Nephron (organoid): ENCODE results near the gene TBC1D5.

Experiments used
- H3K27ac Mint-ChIP-seq, 3 experiments: 2 replicates each; pipeline ENCODE4 v1.8.0; 2020; ENCODE audit warnings: mixed read lengths in 3 of 3, mild to moderate bottlenecking in 2 of 3, moderate library complexity in 1 of 3
- H3K27me3 Mint-ChIP-seq: 2 replicates; pipeline ENCODE4 v1.8.0; 2021; ENCODE audit warnings: low read depth, mild to moderate bottlenecking, moderate library complexity, mixed read lengths
- H3K36me3 Mint-ChIP-seq: 2 replicates; pipeline ENCODE4 v1.8.0; 2020; ENCODE audit warnings: low read depth, mixed read lengths
- H3K4me1 Mint-ChIP-seq: 2 replicates; pipeline ENCODE4 v1.8.0; 2020; ENCODE audit warnings: mixed read lengths
- H3K4me3 Mint-ChIP-seq, 3 experiments: 2 replicates each; pipeline ENCODE4 v1.8.0; 2020; ENCODE audit warnings: mild to moderate bottlenecking in 3 of 3, mixed read lengths in 3 of 3, moderate library complexity in 2 of 3
- H3K9me3 Mint-ChIP-seq: 2 replicates; pipeline ENCODE4 v1.8.0; 2020; ENCODE audit warnings: mixed read lengths
- TF ChIP-seq, protein P1 (sequence below), 3 experiments: fragments of 200-600 bp; sonication (generic); IDR thresholded peaks; one replicate each; pipeline ENCODE4 v1.5.0; 2021; ENCODE audit warnings: antibody characterized with exemption in 3 of 3; ENCODE audit not compliant: unreplicated experiment in 3 of 3

Gene TBC1D5

GRCh38 chr3:17772556-17772955 lies 30.1 kb upstream of the TBC1D5 start:
- Mint-ChIP-seq H3K36me3 (no peaks in the 10 kb centered on the region), H3K27ac (no peak overlapping the region), H3K4me3 (no peak overlapping the region), H3K27me3 (no peaks in the 10 kb centered on the region), H3K4me1 (no peaks in the 10 kb centered on the region), H3K9me3 (no peaks in the 10 kb centered on the region)
- TF ChIP-seq, protein P1, sequence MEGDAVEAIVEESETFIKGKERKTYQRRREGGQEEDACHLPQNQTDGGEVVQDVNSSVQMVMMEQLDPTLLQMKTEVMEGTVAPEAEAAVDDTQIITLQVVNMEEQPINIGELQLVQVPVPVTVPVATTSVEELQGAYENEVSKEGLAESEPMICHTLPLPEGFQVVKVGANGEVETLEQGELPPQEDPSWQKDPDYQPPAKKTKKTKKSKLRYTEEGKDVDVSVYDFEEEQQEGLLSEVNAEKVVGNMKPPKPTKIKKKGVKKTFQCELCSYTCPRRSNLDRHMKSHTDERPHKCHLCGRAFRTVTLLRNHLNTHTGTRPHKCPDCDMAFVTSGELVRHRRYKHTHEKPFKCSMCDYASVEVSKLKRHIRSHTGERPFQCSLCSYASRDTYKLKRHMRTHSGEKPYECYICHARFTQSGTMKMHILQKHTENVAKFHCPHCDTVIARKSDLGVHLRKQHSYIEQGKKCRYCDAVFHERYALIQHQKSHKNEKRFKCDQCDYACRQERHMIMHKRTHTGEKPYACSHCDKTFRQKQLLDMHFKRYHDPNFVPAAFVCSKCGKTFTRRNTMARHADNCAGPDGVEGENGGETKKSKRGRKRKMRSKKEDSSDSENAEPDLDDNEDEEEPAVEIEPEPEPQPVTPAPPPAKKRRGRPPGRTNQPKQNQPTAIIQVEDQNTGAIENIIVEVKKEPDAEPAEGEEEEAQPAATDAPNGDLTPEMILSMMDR (IDR thresholded peaks at IDR 0.05; ENCODE audit: unreplicated experiment in 3 of 3) = no peak

- no peaks in the 10 kb centered on the region for H3K9me3 Mint-ChIP-seq
- TF ChIP-seq, protein P1 (IDR thresholded peaks at IDR 0.05; ENCODE audit: unreplicated experiment in 3 of 3) = no peak
- H3K4me3 Mint-ChIP-seq = no peak overlapping the region
- H3K36me3 Mint-ChIP-seq = no peaks in the 10 kb centered on the region
- H3K27ac Mint-ChIP-seq = no peak overlapping the region
- no peaks in the 10 kb centered on the region for H3K4me1 Mint-ChIP-seq
- no peaks in the 10 kb centered on the region for H3K27me3 Mint-ChIP-seq
These were observed 29.0 kb upstream of the TBC1D5 start for GRCh38 chr3:17771177-17772017.

GRCh38 chr3:17770682-17771081 lies 28.3 kb upstream of the TBC1D5 start:
- Mint-ChIP-seq H3K27me3 (no peaks in the 10 kb centered on the region), H3K36me3 (no peaks in the 10 kb centered on the region), H3K4me1 (no peaks in the 10 kb centered on the region), H3K4me3 (no peak overlapping the region), H3K27ac (no peak overlapping the region), H3K9me3 (no peaks in the 10 kb centered on the region)
- TF ChIP-seq, protein P1 (IDR thresholded peaks at IDR 0.05; ENCODE audit: unreplicated experiment in 3 of 3) = no peak

DNA sequence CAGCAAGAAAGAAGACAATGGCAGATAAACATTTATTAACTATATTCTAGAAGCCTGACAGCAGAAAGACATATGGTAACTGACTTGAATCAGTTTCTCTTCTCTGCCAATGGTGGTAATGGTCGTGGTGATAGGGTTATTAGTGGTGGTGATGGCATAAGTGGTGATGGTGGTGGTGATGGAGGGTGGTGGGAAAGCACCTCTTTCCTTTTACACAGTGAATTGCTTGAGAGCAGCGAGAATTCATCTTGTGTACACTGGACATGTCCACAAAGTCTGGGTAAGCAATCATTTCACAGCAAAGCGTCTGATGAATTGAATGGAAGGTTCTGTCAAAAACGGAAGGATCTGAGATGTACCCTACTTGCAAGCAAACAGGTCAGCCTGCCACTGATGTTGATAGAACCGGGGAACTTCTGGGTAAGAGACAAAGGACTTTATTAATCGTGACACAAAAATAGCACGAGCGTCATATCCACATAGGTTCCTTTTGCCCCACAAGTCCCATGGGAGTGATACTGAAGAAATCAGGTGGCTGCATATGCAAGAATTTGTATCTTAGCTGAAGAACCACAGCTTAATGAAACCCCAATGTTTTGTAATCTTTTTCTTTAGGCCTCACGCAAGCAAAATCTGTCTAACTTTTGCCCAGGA lies 23.5 kb upstream of the TBC1D5 start:
- TF ChIP-seq, protein P1 (IDR thresholded peaks at IDR 0.05; ENCODE audit: unreplicated experiment in 3 of 3) = no peak

DNA sequence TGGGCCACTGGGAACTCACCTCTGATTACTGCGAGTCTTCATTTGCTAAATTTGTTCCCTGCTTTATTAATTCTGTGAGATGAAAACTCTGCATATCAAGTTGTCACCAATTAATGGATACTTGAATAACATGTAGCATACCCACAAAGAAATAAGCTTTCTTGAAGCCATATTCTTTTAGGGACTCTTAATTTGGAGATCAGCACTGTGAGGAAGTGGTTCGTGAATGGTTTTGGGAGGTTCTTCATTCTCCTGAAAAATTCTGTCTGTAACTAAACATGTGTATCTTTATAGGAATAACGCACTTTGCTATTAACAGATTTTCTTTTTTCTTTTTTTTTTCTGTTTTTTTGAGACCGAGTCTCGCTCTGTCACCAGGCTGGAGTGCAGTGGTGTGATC lies 19.1 kb upstream of the TBC1D5 start:
- Mint-ChIP-seq H3K27ac (no peak overlapping the region), H3K4me3 (no peak overlapping the region), H3K4me1 (no peaks in the 10 kb centered on the region), H3K27me3 (peaks cover 3% of the 10 kb centered on the region), H3K36me3 (no peaks in the 10 kb centered on the region), H3K9me3 (no peaks in the 10 kb centered on the region)
- TF ChIP-seq, protein P1 (IDR thresholded peaks at IDR 0.05; ENCODE audit: unreplicated experiment in 3 of 3) = no peak

More for the DNA sequence above, 23.5 kb upstream of the TBC1D5 start:
- Mint-ChIP-seq H3K36me3 (no peaks in the 10 kb centered on the region), H3K4me1 (no peaks in the 10 kb centered on the region), H3K27ac (no peak overlapping the region), H3K27me3 (no peaks in the 10 kb centered on the region), H3K4me3 (no peak overlapping the region), H3K9me3 (no peaks in the 10 kb centered on the region)
